Retinal pigment epithelial cell (primary cell): ENCODE results near the gene CHRNB2.

ENCODE experiments used
- DNase-seq: peaks from one replicate; pipeline ENCODE4 v3.0.0-alpha.2; 2010; ENCODE audit warnings: low read depth
- H3K4me3 ChIP-seq: 2 replicates; pipeline ENCODE4 v1.5.1; 2011; ENCODE audit warnings: mild to moderate bottlenecking, low read length, control low read depth, moderate library complexity
- TF ChIP-seq, protein P1 (sequence below): conservative IDR thresholded peaks from 2 replicates; pipeline ENCODE4 v1.5.1; 2011; ENCODE audit warnings: low read depth, low read length, control low read depth, inconsistent platforms

Gene CHRNB2

GRCh38 chr1:154578058-154578418 lies 10.5 kb downstream of the CHRNB2 start:
- no peak for DNase-seq
- TF ChIP-seq, protein P1, sequence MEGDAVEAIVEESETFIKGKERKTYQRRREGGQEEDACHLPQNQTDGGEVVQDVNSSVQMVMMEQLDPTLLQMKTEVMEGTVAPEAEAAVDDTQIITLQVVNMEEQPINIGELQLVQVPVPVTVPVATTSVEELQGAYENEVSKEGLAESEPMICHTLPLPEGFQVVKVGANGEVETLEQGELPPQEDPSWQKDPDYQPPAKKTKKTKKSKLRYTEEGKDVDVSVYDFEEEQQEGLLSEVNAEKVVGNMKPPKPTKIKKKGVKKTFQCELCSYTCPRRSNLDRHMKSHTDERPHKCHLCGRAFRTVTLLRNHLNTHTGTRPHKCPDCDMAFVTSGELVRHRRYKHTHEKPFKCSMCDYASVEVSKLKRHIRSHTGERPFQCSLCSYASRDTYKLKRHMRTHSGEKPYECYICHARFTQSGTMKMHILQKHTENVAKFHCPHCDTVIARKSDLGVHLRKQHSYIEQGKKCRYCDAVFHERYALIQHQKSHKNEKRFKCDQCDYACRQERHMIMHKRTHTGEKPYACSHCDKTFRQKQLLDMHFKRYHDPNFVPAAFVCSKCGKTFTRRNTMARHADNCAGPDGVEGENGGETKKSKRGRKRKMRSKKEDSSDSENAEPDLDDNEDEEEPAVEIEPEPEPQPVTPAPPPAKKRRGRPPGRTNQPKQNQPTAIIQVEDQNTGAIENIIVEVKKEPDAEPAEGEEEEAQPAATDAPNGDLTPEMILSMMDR: no peak
- no peak overlapping the region for H3K4me3 ChIP-seq

GRCh38 chr1:154579374-154579773 lies 11.8 kb downstream of the CHRNB2 start:
- TF ChIP-seq, protein P1: no peak
- no peak for DNase-seq
- no peak overlapping the region for H3K4me3 ChIP-seq

GRCh38 chr1:154581766-154582165 lies 14.2 kb downstream of the CHRNB2 start:
- DNase-seq: no peak
- TF ChIP-seq, protein P1: no peak
- no peak overlapping the region for H3K4me3 ChIP-seq

DNA sequence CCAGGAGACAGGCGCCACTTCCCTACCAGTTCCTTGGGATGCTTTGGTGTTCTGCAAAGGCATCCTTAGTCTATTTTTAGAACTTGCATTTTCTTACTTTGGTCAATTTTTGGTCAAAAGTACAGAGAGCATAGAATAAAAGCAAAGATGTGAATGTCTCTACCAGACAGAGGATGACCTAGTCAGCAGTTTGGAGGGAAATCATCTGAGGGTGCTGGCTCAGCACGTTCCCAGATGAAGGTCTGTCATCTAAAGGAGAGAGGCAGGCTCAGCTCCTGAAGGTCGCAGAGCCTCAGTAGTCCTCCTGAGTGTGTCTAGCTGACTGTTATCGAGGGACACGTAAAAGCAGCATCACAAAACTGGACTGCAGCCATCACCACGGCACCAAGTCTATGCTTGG lies 15.3 kb downstream of the CHRNB2 start:
- DNase-seq: no peak
- TF ChIP-seq, protein P1: no peak
- H3K4me3 ChIP-seq: no peak overlapping the region

DNA sequence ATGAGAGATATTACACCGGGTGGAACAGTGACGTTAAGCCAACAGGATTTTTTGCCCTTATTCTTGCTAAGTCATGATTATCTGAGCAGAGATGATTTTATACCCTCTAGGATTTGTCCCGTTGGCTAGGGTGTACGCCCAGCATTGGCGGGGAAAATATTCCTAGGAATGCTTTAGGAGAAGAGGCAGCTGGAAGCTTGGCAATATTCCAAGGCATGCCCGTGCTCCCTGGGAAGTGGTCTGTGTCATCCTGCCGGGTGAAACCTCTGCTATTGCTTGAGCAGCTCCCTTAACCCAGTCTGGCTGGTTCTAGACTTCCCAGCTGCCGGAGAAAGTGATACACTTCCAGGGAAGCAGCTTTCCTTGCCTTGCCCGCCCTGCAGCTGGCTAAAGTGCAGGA lies 16.2 kb downstream of the CHRNB2 start:
- TF ChIP-seq, protein P1: no peak
- DNase-seq: no peak
- H3K4me3 ChIP-seq: no peak overlapping the region

DNA sequence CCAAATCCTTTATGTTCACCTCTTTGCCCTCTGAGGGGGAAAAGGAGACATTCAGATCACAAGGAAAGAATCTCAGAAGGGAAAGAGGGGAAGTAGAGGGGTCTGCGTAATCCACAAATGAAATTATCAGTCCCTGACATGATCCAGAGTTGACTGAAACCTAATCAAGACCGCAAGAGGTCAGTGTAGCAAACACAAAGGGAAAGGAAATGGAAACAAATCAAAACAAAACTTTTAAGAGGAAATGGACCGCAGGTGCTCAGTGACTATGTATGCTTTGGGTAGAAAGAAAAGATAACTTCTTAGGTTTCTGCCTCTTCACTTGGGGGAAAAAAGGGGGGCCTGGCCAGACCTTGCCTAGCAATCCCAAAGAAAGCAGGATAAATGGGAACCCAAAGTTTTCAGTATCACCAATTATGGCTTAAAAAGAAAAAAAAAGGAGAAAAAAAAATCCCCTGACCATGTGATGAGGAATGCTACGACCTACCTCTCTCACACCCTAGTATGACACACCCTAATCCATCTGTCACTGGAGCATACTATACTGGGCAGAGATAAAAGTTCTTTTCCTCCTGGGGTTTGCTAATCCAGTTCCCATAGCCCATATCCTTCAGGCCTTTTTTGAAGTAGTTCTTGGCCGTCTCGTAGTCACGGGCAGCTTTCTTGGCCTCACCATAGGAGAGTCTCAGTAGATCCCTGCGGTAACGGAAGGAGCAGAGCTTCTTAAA lies 16.9 kb downstream of the CHRNB2 start:
- H3K4me3 ChIP-seq: no peak overlapping the region
- no peak for DNase-seq
- TF ChIP-seq, protein P1: no peak

DNA sequence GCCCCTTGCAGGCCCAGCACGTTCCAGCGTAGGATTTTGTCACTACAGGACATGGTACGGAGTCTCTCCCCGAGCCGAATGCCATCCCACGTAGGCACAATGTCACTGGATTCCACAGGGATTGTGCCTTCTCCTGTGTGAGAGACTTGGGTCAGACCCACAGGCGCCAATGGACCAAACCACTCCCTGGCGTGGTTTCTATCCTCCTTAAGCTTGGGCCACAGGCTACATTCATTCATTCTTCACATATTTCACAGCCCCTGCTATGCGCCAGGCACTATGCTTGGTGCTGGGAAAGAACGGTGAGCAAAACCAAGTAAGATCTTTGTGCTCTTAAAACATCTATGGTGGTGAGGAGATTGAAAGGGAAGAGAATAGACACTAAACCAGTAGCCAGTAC lies 18.7 kb downstream of the CHRNB2 start:
- H3K4me3 ChIP-seq: no peak overlapping the region
- DNase-seq: no peak
- TF ChIP-seq, protein P1: no peak
